Bronchial epithelial cell (primary cell): ENCODE results near the gene TMEM14C. TPM values are rescaled to one million over a fixed set of nuclear protein-coding genes. Genes with fewer than 3 reads are reported as not detected.
"Not testable (repeated sequence)": the region's sequence is repeated elsewhere in the genome, so short reads cannot be mapped to it uniquely, and the experiment has no call there.

Experiments
- DNase-seq: peaks from one replicate; pipeline ENCODE4 v3.0.0-alpha.2; 2010; ENCODE audit warnings: low read depth
- FAIRE-seq: peaks from 2 replicates; lab custom pipeline; 2011; peaks lifted over from hg19 to GRCh38; lab: Jason Lieb, UNC
- H3K27me3 ChIP-seq: 2 replicates; pipeline ENCODE4 v1.5.1; 2011; ENCODE audit warnings: low read length; ENCODE audit not compliant: control insufficient read depth, insufficient read depth
- H3K36me3 ChIP-seq: 2 replicates; pipeline ENCODE4 v1.5.1; 2011; ENCODE audit warnings: low read length; ENCODE audit not compliant: control insufficient read depth, insufficient read depth
- H3K4me3 ChIP-seq: 2 replicates; pipeline ENCODE4 v1.5.1; 2011; ENCODE audit warnings: mild to moderate bottlenecking, low read depth, low read length, control low read depth
- total RNA-seq: library from RNA; depleted of rRNA; stranded (reverse); fragments of >200 nt; gene quantifications from 2 replicates; pipeline ENCODE4 v1.2.1, GENCODE V29; 2014
- TF ChIP-seq, protein P1 (sequence below): IDR thresholded peaks from 2 replicates; pipeline ENCODE4 v1.5.1; 2011; ENCODE audit warnings: mild to moderate bottlenecking, moderate library complexity, low read length, control low read depth, inconsistent platforms; ENCODE audit not compliant: insufficient read depth, severe bottlenecking

TMEM14C gene
- total RNA-seq, 1 donor from 2014 or later: 132 TPM

DNA sequence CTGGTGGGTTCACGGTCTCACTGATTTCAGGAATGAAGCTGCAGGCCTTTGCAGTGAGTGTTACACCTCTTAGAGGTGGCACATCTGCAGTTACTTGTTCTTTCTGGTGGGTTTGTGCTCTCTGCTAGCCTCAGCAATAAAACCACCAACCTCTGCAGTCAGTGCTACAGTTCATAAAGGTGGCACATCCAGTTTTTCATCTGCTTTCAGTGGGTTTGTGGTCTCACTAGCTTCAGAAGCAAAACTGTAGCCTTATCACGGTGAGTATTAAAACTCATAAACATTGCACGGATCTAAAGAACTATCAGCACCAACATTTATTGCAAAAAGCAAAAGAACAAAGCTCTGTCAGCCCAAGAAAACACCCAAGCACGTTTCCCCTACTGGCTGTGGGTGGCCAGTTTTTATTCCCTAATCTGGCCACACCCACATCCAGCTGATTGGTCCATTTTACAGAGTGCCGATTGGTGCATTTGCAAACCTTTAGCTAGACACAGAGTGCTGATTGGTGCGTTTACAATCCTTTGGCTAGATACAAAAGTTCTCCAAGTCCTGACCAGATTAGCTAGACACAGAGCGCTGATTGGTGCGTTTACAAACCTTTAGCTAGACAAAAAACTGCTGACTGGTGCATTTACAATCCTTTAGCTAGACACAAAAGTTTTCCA, 3.4 kb upstream of the TMEM14C start:
- TF ChIP-seq, protein P1, sequence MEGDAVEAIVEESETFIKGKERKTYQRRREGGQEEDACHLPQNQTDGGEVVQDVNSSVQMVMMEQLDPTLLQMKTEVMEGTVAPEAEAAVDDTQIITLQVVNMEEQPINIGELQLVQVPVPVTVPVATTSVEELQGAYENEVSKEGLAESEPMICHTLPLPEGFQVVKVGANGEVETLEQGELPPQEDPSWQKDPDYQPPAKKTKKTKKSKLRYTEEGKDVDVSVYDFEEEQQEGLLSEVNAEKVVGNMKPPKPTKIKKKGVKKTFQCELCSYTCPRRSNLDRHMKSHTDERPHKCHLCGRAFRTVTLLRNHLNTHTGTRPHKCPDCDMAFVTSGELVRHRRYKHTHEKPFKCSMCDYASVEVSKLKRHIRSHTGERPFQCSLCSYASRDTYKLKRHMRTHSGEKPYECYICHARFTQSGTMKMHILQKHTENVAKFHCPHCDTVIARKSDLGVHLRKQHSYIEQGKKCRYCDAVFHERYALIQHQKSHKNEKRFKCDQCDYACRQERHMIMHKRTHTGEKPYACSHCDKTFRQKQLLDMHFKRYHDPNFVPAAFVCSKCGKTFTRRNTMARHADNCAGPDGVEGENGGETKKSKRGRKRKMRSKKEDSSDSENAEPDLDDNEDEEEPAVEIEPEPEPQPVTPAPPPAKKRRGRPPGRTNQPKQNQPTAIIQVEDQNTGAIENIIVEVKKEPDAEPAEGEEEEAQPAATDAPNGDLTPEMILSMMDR: no peak
- Histone ChIP-seq H3K36me3 (no peaks in the 10 kb centered on the region), H3K27me3 (no peaks in the 10 kb centered on the region), H3K4me3 (peak overlapping the region; percentile 35)
- no peak for FAIRE-seq
- DNase-seq: no peak

DNA sequence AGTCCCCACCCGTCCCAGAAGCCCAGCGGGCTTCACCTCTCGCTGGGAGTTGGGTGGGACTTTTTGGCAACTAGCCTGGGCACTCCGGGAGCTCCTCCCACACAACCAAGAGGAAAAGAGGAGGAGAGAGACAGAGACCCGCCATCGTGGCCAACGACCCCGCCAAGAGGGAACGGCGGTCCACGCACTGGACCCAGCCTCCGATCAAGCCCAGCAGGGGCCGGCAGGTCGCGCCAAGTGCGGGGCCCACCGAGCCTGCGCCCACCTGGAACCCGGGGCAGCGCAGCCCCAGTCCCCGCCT, 3.0 kb upstream of the TMEM14C start:
- Histone ChIP-seq H3K4me3 (peak overlapping the region; percentile 35), H3K27me3 (no peaks in the 10 kb centered on the region), H3K36me3 (peaks cover 3% of the 10 kb centered on the region)
- TF ChIP-seq, protein P1: no peak
- DNase-seq (no peak), FAIRE-seq (no peak)

DNA sequence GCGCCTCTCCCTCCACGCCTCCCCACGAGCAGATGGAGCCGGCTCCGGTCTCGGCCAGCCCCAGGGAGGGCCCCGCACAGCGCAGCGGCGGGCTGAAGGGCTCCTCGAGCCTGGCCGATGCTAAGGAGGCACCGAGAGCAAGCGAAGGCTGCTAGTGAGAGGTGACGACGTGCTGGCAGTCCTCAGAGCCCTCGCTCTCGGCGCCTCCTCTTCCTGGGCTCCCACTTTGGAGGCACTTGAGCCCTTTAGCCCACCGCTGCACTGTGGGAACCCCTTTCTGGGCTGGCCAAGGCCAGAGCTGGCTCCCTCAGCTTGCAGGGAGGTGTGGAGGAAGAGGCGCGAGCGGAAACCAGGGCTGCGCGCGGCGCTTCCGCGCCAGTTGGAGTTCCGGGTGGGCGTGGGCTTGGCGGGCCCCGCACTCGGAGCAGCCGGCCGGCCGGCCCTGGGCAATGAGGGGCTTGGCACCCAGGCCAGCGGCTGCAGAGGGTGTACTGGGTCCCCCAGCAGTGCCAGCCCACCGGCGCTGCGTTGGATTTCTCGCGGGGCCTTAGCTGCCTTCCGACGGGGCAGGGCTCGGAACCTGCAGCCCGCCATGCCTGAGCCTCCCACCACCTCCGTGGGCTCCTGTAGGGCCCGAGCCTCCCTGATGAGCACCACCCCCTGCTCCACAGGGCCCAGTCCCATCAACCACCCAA, 2.5 kb upstream of the TMEM14C start:
- no peak for DNase-seq
- H3K4me3 ChIP-seq: peak overlapping the region; percentile 35
- peaks cover 7% of the 10 kb centered on the region for H3K36me3 ChIP-seq
- TF ChIP-seq, protein P1: no peak
- no peak for FAIRE-seq
- H3K27me3 ChIP-seq: no peaks in the 10 kb centered on the region

DNA sequence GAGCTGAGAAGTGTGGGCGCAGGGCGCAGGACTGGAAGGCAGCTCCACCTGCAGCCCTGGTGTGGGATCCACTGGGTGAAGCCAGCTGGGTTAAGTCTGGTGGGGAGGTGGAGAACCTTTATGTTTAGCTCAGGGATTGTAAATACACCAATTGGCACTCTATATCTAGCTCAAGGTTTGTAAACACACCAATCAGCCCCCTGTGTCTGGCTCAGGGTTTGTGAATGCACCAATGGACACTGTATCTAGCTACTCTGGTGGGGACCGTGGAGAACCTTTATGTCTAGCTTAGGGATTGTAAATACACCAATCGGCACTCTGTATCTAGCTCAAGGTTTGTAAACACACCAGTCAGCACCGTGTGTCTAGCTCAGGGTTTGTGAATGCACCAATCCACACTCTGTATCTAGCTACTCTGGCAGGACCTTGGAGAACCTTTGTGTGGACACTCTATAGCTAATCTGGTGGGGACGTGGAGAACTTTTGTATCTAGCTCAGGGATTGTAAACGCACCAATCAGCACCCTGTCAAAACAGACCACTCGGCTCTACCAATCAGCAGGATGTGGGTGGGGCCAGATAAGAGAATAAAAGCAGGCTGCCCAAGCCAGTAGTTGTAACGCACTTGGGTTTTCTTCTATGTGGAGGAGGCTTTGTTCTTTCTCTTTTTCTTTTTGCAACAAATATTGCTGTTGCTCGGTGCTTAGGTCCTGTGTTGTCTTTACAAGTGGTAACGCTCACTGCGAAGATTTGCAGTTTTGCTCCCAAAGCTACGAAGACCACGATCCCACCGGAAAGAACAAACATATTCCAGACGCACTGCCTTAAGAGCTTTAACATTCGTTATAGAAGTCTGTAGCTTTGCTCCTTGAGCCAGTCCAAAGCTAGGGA, 1.7 kb upstream of the TMEM14C start:
- Histone ChIP-seq H3K36me3 (peaks cover 11% of the 10 kb centered on the region), H3K4me3 (peak overlapping the region; percentile 35)
- H3K27me3 ChIP-seq, DNase-seq, FAIRE-seq: not testable (repeated sequence)

DNA sequence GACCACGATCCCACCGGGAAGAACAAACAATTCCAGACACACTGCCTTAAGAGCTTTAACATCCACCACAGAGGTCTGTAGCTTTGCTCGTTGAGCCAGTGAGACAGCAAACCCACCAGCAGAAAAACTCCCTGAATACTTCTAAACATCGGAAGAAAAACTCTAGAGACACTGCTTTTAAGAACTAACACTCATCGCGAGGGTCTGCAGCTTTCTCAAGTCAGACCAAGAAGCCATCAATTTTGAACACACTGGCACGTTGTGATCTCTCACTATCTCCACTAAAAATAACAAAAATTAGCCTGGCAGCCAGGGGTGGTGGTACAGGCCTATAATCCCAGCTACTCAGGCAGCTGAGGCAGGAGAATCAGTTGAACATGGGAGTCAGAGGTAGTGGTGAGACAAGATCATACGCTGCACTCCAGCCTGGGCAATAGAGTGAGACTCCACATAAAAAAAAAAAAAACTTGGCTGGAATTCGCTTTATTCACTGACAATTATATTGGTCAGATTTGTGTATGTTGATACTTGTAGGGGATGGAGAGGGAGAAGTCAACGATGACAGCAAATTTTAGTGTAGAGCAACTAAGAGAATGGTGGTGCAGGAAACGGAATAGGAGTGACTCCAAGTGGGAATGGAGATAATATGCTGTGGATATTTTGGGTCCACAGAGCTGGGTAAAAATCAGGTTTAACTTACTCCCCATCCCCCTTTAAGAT, 860 bp upstream of the TMEM14C start:
- DNase-seq: no peak
- TF ChIP-seq, protein P1: no peak
- Histone ChIP-seq H3K27me3 (no peaks in the 10 kb centered on the region), H3K4me3 (peak overlapping the region; percentile 71), H3K36me3 (peaks cover 13% of the 10 kb centered on the region)
- FAIRE-seq: no peak

DNA sequence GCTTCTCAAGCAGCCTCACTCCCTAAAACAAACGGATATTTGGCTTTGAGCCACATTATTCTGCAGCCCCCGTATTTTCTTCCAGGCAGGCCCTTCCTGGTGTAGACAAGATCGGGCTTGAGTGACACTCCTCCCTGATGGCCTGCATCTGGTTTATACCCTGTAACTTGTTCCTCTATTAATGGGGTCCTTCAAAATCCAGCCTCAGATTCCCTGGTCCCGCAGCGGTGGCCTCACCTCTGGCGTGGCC, 375 bp upstream of the TMEM14C start:
- H3K36me3 ChIP-seq: peaks cover 13% of the 10 kb centered on the region
- no peak for FAIRE-seq
- no peaks in the 10 kb centered on the region for H3K27me3 ChIP-seq
- peak overlapping the region; percentile 71 for H3K4me3 ChIP-seq
- TF ChIP-seq, protein P1: no peak
- DNase-seq: no peak
